Chondrocyte (in vitro differentiated cells): ENCODE results near the gene MCF2. TPM values are rescaled to one million over a fixed set of nuclear protein-coding genes. Genes with fewer than 3 reads are reported as not detected.
A peak's percentile ranks its signal among the peaks of the same experiment; 100 is the strongest.
"Not testable (repeated sequence)": the region's sequence is repeated elsewhere in the genome, so short reads cannot be mapped to it uniquely, and the experiment has no call there.

ENCODE experiments used
- DNase-seq: peaks from one replicate; pipeline ENCODE4 v3.0.0; 2021; ENCODE audit warnings: mixed read lengths, low spot score
- H3K27ac Mint-ChIP-seq: one replicate; pipeline ENCODE4 v1.8.0; 2021; ENCODE audit warnings: mild to moderate bottlenecking, moderate library complexity, mixed read lengths; ENCODE audit not compliant: unreplicated experiment
- H3K27me3 Mint-ChIP-seq: 2 replicates; pipeline ENCODE4 v1.8.0; 2021; ENCODE audit warnings: low read depth, mixed read lengths
- H3K36me3 Mint-ChIP-seq: 2 replicates; pipeline ENCODE4 v1.8.0; 2021; ENCODE audit warnings: low read depth, mixed read lengths
- H3K4me1 Mint-ChIP-seq: 2 replicates; pipeline ENCODE4 v1.8.0; 2021; ENCODE audit warnings: low read depth, mild to moderate bottlenecking, mixed read lengths
- H3K4me3 Mint-ChIP-seq: one replicate; pipeline ENCODE4 v1.8.0; 2021; ENCODE audit warnings: mild to moderate bottlenecking, moderate library complexity, mixed read lengths; ENCODE audit not compliant: unreplicated experiment
- H3K9me3 Mint-ChIP-seq: 2 replicates; pipeline ENCODE4 v1.8.0; 2021; ENCODE audit warnings: low read depth, mixed read lengths
- total RNA-seq: library from RNA; stranded (reverse); gene quantifications from 3 replicates; pipeline ENCODE4 v1.2.1, GENCODE V29; 2021
- TF ChIP-seq, protein P1 (sequence below): fragments of 200-600 bp; sonication (generic); IDR thresholded peaks from 2 replicates; pipeline ENCODE4 v1.5.0; 2021; ENCODE audit warnings: antibody characterized with exemption, mild to moderate bottlenecking, moderate library complexity

MCF2 gene
- total RNA-seq, 1 donor from 2014 or later: not detected

DNA sequence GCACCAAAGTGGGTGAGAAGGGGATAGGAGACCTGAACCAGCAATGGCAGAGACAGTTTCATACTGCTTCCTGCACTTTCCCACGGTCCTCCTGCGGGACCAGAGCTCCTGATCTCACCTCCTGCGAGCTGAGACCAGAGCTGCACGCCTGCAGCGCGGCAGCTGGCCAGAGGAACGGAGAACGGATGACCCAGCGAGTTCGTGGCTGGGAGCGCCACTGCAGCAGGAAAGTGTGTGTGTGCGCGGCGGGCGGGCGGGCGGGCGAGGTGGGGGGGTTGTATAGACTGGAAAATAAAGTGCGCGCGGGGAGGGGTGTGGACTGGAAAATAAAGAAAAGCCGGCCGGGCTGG, 16.5 kb downstream of the MCF2 start:
- H3K27ac Mint-ChIP-seq: no peak overlapping the region
- peak overlapping the region; percentile 60 for H3K4me3 Mint-ChIP-seq
- no peak for DNase-seq
- peaks cover 8% of the 10 kb centered on the region for H3K9me3 Mint-ChIP-seq
- no peaks in the 10 kb centered on the region for H3K36me3 Mint-ChIP-seq
- TF ChIP-seq, protein P1, sequence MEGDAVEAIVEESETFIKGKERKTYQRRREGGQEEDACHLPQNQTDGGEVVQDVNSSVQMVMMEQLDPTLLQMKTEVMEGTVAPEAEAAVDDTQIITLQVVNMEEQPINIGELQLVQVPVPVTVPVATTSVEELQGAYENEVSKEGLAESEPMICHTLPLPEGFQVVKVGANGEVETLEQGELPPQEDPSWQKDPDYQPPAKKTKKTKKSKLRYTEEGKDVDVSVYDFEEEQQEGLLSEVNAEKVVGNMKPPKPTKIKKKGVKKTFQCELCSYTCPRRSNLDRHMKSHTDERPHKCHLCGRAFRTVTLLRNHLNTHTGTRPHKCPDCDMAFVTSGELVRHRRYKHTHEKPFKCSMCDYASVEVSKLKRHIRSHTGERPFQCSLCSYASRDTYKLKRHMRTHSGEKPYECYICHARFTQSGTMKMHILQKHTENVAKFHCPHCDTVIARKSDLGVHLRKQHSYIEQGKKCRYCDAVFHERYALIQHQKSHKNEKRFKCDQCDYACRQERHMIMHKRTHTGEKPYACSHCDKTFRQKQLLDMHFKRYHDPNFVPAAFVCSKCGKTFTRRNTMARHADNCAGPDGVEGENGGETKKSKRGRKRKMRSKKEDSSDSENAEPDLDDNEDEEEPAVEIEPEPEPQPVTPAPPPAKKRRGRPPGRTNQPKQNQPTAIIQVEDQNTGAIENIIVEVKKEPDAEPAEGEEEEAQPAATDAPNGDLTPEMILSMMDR: no peak
- H3K4me1 Mint-ChIP-seq: peaks cover 3% of the 10 kb centered on the region
- peaks cover 17% of the 10 kb centered on the region for H3K27me3 Mint-ChIP-seq

DNA sequence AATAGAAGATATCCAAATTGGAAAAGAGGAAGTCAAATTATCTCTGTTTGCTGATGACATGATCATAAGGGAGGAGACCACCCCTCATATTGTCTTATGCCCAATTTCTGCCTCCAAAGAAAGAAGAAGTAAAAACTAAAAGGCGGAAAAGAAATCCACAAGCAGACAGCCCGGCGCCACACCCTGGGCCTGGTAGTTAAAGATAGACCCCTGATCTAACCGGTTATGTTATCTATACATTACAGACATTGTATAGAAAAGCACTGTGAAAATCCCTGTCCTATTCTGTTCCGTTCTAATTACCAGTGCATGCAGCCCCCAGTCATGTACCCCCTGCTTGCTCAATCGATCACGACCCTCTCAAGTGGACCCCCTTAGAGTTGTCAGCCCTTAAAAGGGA, 22.8 kb downstream of the MCF2 start:
- Mint-ChIP-seq H3K9me3 (peaks cover 20% of the 10 kb centered on the region), H3K27me3 (peaks cover 10% of the 10 kb centered on the region)
- not testable (repeated sequence) for H3K4me1 Mint-ChIP-seq, H3K4me3 Mint-ChIP-seq, H3K36me3 Mint-ChIP-seq, H3K27ac Mint-ChIP-seq, DNase-seq

DNA sequence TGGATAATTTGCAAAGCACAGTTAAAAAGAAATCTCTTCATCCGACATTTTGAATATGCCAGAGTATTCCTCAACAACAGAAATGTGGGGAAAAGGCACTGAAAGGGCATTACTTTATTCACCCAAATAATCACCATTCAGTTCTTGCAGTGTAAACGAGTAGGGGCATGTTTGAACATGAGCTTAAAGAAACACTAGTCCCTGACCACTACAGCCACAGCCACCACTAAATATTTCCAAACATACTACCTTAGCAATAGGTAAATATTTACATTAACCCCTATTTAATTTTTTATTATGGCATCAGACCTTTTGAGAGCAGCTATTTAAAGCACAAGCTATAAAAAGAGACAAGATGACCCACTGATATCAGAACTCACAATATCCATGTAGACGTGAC, 27.6 kb downstream of the MCF2 start:
- Mint-ChIP-seq H3K4me1 (no peaks in the 10 kb centered on the region), H3K36me3 (no peaks in the 10 kb centered on the region), H3K9me3 (peaks cover 29% of the 10 kb centered on the region), H3K27ac (no peak overlapping the region), H3K4me3 (no peak overlapping the region), H3K27me3 (peaks cover 1% of the 10 kb centered on the region)
- TF ChIP-seq, protein P1: no peak
- DNase-seq: no peak

DNA sequence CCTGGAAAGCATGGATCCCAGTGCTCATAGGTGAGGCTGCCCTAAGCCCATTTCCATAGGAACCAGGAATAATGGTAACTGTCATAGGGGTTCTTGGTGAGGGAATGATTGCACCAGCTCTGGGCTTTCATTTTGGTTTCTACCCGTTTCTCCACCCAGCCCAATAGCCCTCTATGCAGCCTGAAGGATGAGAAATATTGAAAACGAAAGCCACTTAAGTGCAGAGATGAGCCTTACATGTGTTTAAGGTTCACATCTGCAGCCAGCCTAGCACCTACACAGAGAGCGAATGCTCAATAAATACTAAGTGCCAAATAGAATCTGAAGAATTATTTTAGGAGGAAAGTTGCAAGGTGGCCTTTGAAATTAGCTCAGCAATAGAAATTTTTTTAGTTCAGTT, 60.4 kb downstream of the MCF2 start:
- TF ChIP-seq, protein P1: no peak
- Mint-ChIP-seq H3K27ac (no peak overlapping the region), H3K27me3 (no peaks in the 10 kb centered on the region), H3K4me1 (no peaks in the 10 kb centered on the region), H3K9me3 (peaks cover 17% of the 10 kb centered on the region), H3K36me3 (no peaks in the 10 kb centered on the region), H3K4me3 (no peak overlapping the region)
- DNase-seq: no peak

DNA sequence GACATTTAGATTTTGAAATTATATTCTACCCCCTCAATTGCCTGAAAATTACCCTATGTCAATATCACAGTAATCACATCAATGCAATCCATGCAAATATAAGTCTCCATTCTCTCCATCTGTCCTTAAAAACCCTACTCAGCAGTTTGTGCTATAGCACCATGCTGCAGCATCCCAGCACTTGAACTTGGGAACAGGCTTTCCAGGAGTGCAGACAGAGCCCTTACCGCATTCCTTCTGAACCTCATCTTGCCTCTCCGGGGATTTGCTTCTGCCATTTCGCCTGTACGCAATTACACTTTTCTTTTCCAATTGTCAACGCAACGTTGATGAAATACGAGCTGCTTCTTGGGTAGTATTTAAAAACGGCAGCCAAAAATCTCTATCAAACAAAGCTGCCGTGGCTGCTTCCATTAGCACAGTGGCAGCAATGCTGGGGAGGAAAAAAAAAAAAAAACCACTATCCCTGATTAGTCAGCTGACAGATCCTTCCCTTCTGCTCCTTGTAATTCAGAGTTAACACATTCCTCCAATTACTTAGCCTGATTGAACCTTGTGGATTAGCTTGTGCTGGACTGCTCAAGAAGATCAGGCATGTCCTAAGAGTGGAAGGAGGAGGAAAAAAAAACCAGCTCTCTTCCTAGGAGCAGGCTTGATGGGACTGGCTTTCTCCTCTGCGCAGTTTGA, 65.6 kb downstream of the MCF2 start:
- peaks cover 2% of the 10 kb centered on the region for H3K27me3 Mint-ChIP-seq
- TF ChIP-seq, protein P1: no peak
- no peaks in the 10 kb centered on the region for H3K36me3 Mint-ChIP-seq
- H3K4me1 Mint-ChIP-seq: no peaks in the 10 kb centered on the region
- H3K4me3 Mint-ChIP-seq: no peak overlapping the region
- H3K9me3 Mint-ChIP-seq: peaks cover 10% of the 10 kb centered on the region
- DNase-seq: no peak
- H3K27ac Mint-ChIP-seq: no peak overlapping the region

DNA sequence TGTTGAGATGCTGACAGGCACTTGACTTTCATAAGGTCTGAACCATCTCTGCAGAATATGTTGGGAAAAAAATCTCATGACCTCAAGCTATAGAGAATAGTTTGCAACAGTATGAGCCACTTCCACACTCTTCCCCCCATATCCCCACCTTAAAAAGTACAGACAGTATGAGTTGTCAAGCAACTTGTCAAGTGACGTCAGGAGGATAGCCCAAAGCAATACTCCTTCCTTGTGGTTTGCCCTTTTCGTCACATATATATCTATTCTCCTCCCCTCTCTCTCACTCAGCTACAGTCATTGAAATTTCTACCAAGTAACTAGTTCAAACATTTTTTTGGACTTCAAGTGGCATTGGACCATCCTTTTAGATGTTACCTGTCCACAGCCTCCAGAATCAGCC, 67.7 kb downstream of the MCF2 start:
- DNase-seq: no peak
- TF ChIP-seq, protein P1: no peak
- no peak overlapping the region for H3K4me3 Mint-ChIP-seq
- peaks cover 2% of the 10 kb centered on the region for H3K27me3 Mint-ChIP-seq
- no peaks in the 10 kb centered on the region for H3K4me1 Mint-ChIP-seq
- H3K27ac Mint-ChIP-seq: no peak overlapping the region
- no peaks in the 10 kb centered on the region for H3K36me3 Mint-ChIP-seq
- H3K9me3 Mint-ChIP-seq: peaks cover 3% of the 10 kb centered on the region
